ENCODE measurements around the gene TLDC2. TPM values are rescaled to one million over a fixed set of nuclear protein-coding genes. Genes with fewer than 3 reads are reported as not detected.

The TLDC2 gene
- total RNA-seq, 1 donor from 2014 or later = not detected

GRCh38 chr20:36832791-36833190 lies 43.1 kb upstream of the TLDC2 start:
- H3K27ac Mint-ChIP-seq (ENCODE audit: unreplicated experiment) = no peak overlapping the region
- peaks cover 2% of the 10 kb centered on the region for H3K36me3 Mint-ChIP-seq (ENCODE audit: low read depth, unreplicated experiment)
- H3K4me3 Mint-ChIP-seq (ENCODE audit: unreplicated experiment) = no peak overlapping the region
- H3K4me2 ChIP-seq (ENCODE audit: low read length) = no peak overlapping the region
- H3K4me1 ChIP-seq (ENCODE audit: insufficient read depth, low read length) = peaks cover 30% of the 10 kb centered on the region
- no peaks in the 10 kb centered on the region for H3K27me3 ChIP-seq (ENCODE audit: insufficient read depth, low read length)
- H3K4me1 Mint-ChIP-seq (ENCODE audit: low read depth, unreplicated experiment) = peaks cover 7% of the 10 kb centered on the region
- FAIRE-seq (no peak), DNase-seq (ENCODE audit: low read depth) (no peak)
- TF ChIP-seq EZH2 (IDR thresholded peaks at IDR 0.05; ENCODE audit: insufficient read depth, low read length) = no peak
- TF ChIP-seq, protein P1, sequence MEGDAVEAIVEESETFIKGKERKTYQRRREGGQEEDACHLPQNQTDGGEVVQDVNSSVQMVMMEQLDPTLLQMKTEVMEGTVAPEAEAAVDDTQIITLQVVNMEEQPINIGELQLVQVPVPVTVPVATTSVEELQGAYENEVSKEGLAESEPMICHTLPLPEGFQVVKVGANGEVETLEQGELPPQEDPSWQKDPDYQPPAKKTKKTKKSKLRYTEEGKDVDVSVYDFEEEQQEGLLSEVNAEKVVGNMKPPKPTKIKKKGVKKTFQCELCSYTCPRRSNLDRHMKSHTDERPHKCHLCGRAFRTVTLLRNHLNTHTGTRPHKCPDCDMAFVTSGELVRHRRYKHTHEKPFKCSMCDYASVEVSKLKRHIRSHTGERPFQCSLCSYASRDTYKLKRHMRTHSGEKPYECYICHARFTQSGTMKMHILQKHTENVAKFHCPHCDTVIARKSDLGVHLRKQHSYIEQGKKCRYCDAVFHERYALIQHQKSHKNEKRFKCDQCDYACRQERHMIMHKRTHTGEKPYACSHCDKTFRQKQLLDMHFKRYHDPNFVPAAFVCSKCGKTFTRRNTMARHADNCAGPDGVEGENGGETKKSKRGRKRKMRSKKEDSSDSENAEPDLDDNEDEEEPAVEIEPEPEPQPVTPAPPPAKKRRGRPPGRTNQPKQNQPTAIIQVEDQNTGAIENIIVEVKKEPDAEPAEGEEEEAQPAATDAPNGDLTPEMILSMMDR (IDR thresholded peaks at IDR 0.05; ENCODE audit: insufficient read depth, low read depth, low read length) = no peak
- no peaks in the 10 kb centered on the region for H3K9me3 ChIP-seq (ENCODE audit: insufficient read depth, low read depth, low read length)
- no peak overlapping the region for H3K4me3 ChIP-seq (ENCODE audit: insufficient read depth, low read depth, low read length)
- peaks cover 10% of the 10 kb centered on the region for H4K20me1 ChIP-seq (ENCODE audit: insufficient read depth, low read length)
- H3K79me2 ChIP-seq (ENCODE audit: insufficient read depth, low read length) = peaks cover 26% of the 10 kb centered on the region
- no peak overlapping the region for H2AFZ ChIP-seq (ENCODE audit: low read depth, low read length)
- H3K36me3 ChIP-seq (ENCODE audit: insufficient read depth, low read length) = peaks cover 6% of the 10 kb centered on the region
- H3K27ac ChIP-seq (ENCODE audit: low read depth, low read length) = no peak overlapping the region
- peaks cover 2% of the 10 kb centered on the region for H3K9me3 Mint-ChIP-seq (ENCODE audit: unreplicated experiment)
- no peaks in the 10 kb centered on the region for H3K27me3 Mint-ChIP-seq (ENCODE audit: low read depth, unreplicated experiment)
- peak overlapping the region; percentile 13 for H3K9ac ChIP-seq (ENCODE audit: low read length)

DNA sequence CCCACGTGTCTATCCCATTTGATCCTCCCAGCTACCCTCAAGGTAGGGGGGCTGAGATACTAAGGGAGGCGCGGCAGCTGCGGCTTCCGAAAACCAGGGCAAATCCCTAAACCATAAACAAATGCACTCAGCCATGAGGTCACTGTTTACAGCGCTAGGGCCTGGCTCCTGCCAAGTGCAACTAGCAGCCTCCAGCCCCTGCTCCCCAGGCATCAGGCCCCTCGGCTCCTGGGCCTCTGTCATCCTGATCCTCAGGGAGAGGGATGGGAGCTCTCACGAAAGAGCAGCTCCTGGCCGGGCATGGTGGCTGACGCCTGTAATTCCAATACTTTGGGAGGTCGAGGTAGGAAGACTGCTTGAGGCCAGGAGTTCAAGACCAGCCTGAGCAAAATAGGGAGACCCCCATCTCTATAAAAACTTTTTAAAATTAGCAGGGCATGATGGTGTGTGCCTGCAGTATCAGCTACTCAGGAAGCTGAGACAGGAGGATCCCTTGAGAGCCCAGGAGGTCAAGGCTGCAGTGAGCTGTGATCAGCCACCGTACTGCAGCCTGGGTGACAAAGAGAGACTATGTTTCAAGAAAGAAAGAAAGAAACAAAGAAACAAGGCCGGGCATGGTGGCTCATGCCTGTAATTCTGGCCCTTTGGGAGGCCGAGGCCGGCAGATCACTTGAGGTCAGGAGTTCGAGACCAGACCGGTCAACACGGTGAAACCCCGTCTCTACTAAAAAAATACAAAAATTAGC lies 42.5 kb upstream of the TLDC2 start:
- no peaks in the 10 kb centered on the region for H3K9me3 ChIP-seq (ENCODE audit: insufficient read depth, low read depth, low read length)
- no peak for FAIRE-seq
- peaks cover 26% of the 10 kb centered on the region for H3K79me2 ChIP-seq (ENCODE audit: insufficient read depth, low read length)
- no peak overlapping the region for H3K27ac Mint-ChIP-seq (ENCODE audit: unreplicated experiment)
- H4K20me1 ChIP-seq (ENCODE audit: insufficient read depth, low read length) = peaks cover 10% of the 10 kb centered on the region
- H3K27me3 Mint-ChIP-seq (ENCODE audit: low read depth, unreplicated experiment) = no peaks in the 10 kb centered on the region
- peaks cover 30% of the 10 kb centered on the region for H3K4me1 ChIP-seq (ENCODE audit: insufficient read depth, low read length)
- peaks cover 2% of the 10 kb centered on the region for H3K36me3 Mint-ChIP-seq (ENCODE audit: low read depth, unreplicated experiment)
- peak overlapping the region; percentile 13 for H3K9ac ChIP-seq (ENCODE audit: low read length)
- peaks cover 2% of the 10 kb centered on the region for H3K9me3 Mint-ChIP-seq (ENCODE audit: unreplicated experiment)
- H3K27me3 ChIP-seq (ENCODE audit: insufficient read depth, low read length) = no peaks in the 10 kb centered on the region
- no peak overlapping the region for H2AFZ ChIP-seq (ENCODE audit: low read depth, low read length)
- no peak overlapping the region for H3K4me2 ChIP-seq (ENCODE audit: low read length)
- TF ChIP-seq, protein P1 (IDR thresholded peaks at IDR 0.05; ENCODE audit: insufficient read depth, low read depth, low read length) = no peak
- no peak for TF ChIP-seq EZH2 (IDR thresholded peaks at IDR 0.05; ENCODE audit: insufficient read depth, low read length)
- H3K4me1 Mint-ChIP-seq (ENCODE audit: low read depth, unreplicated experiment) = peaks cover 7% of the 10 kb centered on the region
- H3K4me3 ChIP-seq (ENCODE audit: insufficient read depth, low read depth, low read length) = no peak overlapping the region
- no peak overlapping the region for H3K4me3 Mint-ChIP-seq (ENCODE audit: unreplicated experiment)
- H3K27ac ChIP-seq (ENCODE audit: low read depth, low read length) = peak overlapping the region; percentile 13
- peaks cover 4% of the 10 kb centered on the region for H3K36me3 ChIP-seq (ENCODE audit: insufficient read depth, low read length)
- DNase-seq (ENCODE audit: low read depth) = peak; percentile 27

GRCh38 chr20:36835025-36835424 lies 40.9 kb upstream of the TLDC2 start:
- peak overlapping the region; percentile 59 for H3K4me2 ChIP-seq (ENCODE audit: low read length)
- no peak overlapping the region for H3K27ac Mint-ChIP-seq (ENCODE audit: unreplicated experiment)
- H3K79me2 ChIP-seq (ENCODE audit: insufficient read depth, low read length) = peaks cover 33% of the 10 kb centered on the region
- peaks cover 30% of the 10 kb centered on the region for H3K4me1 ChIP-seq (ENCODE audit: insufficient read depth, low read length)
- H3K36me3 Mint-ChIP-seq (ENCODE audit: low read depth, unreplicated experiment) = peaks cover 2% of the 10 kb centered on the region
- H3K4me1 Mint-ChIP-seq (ENCODE audit: low read depth, unreplicated experiment) = peaks cover 7% of the 10 kb centered on the region
- no peaks in the 10 kb centered on the region for H3K9me3 ChIP-seq (ENCODE audit: insufficient read depth, low read depth, low read length)
- peak overlapping the region; percentile 79 for H3K27ac ChIP-seq (ENCODE audit: low read depth, low read length)
- H3K36me3 ChIP-seq (ENCODE audit: insufficient read depth, low read length) = no peaks in the 10 kb centered on the region
- no peak overlapping the region for H2AFZ ChIP-seq (ENCODE audit: low read depth, low read length)
- peak overlapping the region; percentile 67 for H3K9ac ChIP-seq (ENCODE audit: low read length)
- no peak for FAIRE-seq
- no peaks in the 10 kb centered on the region for H3K27me3 Mint-ChIP-seq (ENCODE audit: low read depth, unreplicated experiment)
- DNase-seq (ENCODE audit: low read depth) = no peak
- peaks cover 2% of the 10 kb centered on the region for H3K9me3 Mint-ChIP-seq (ENCODE audit: unreplicated experiment)
- H3K4me3 Mint-ChIP-seq (ENCODE audit: unreplicated experiment) = no peak overlapping the region
- peaks cover 7% of the 10 kb centered on the region for H4K20me1 ChIP-seq (ENCODE audit: insufficient read depth, low read length)
- TF ChIP-seq EZH2 (IDR thresholded peaks at IDR 0.05; ENCODE audit: insufficient read depth, low read length) = no peak
- TF ChIP-seq, protein P1 (IDR thresholded peaks at IDR 0.05; ENCODE audit: insufficient read depth, low read depth, low read length) = no peak
- no peak overlapping the region for H3K4me3 ChIP-seq (ENCODE audit: insufficient read depth, low read depth, low read length)
- no peaks in the 10 kb centered on the region for H3K27me3 ChIP-seq (ENCODE audit: insufficient read depth, low read length)

Data from astrocyte (in vitro differentiated cells and primary cell).